Stimulated activated CD4-positive, alpha-beta T cell treated with anti-CD3 and anti-CD28 coated beads, Interleukin-1b, Interleukin-23, amount 100 ng/mL, for 1 hour (primary cell): ENCODE results near the gene KMT2B.

ENCODE experiments used
- DNase-seq, 2 donors: peaks; one replicate each; pipeline ENCODE4 v3.0.0-alpha.2; 2020; ENCODE audit warnings: low read depth in 2 of 2

Gene KMT2B

GRCh38 chr19:35725216-35725861 lies 7.5 kb downstream of the KMT2B start:
- DNase-seq: no peak

DNA sequence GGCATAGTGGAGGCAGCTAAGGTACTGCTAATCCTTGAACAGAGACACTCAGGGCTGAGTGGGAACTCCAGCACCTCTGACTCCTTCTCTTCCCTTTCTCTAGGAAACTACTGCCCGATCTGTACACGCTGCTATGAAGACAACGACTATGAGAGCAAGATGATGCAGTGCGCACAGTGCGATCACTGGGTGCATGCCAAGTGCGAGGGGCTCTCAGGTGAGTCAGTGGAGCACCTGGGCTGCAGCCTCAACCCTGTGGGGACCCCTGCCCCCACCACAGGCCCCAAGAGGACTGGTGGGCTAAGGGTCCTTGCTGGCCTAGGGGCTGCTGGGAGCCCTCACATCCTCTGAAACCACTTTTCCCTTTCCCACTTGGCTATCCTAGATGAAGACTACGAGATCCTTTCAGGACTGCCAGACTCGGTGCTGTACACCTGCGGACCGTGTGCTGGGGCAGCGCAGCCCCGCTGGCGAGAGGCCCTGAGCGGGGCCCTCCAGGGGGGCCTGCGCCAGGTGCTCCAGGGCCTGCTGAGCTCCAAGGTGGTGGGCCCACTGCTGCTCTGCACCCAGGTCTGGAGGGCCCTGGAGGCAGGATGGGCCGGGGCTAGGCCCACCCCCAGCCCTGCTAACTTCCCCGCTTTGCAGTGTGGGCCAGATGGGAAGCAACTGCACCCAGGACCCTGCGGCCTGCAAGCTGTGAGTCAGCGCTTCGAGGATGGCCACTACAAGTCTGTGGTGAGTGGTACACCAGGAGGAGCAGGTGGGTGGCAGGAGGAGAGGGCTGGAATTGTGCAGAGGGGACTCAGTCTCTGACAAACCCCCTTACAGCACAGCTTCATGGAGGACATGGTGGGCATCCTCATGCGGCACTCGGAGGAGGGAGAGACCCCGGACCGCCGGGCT lies 9.5 kb downstream of the KMT2B start:
- no peak for DNase-seq

DNA sequence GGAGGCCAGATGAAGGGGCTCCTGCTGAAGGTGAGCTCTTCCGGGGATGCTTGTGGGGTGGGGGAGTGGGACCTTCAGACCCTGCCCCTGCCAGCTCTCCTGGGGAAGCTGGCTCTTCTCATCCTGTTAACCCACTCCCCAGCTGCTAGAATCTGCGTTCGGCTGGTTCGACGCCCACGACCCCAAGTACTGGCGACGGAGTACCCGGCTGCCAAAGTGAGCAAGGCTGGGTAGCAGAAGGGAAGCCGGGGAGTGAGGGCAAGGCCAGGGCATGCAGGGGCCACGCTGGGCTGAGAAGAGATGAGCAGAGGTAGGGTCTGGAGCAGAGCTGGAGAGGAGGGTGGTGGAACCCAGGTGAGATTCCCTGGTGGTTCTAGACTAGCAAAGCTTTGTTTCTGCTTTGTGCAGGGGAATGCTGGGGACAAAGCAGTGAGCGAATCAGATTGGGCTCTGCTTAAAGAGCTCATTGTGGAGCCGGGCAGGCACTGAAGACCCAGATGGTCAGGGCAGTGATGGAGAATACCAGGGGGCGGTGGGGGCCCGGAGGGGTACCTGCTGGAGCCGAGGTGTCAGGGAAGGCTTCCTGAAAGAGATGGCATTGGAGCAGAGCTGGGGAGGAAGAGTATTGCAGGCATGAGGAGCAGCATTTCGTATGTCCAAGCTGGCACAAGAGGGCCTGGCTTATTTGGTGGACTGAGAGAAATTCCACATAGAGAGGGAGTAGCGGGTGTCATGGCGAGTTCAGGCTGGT lies 10.3 kb downstream of the KMT2B start:
- DNase-seq: no peak

- no peak for DNase-seq
Measured at GRCh38 chr19:35729021-35729420, 11.2 kb downstream of the KMT2B start.

DNA sequence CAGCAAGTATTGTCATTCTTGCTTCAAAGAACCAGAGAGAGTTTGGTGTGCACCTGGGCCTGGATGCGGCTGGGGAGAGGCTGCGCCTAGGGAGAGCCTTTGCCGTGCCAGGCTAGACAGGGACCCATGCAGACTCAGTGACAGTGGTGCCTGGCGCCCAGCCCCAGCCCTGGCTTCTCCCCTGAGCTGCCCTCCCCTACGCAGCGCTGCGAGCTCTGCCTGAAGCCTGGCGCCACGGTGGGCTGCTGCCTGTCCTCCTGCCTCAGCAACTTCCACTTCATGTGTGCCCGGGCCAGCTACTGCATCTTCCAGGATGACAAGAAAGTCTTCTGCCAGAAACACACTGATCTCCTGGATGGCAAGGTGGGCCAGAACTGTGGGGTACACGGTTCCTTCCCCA lies 12.0 kb downstream of the KMT2B start:
- no peak for DNase-seq

DNA sequence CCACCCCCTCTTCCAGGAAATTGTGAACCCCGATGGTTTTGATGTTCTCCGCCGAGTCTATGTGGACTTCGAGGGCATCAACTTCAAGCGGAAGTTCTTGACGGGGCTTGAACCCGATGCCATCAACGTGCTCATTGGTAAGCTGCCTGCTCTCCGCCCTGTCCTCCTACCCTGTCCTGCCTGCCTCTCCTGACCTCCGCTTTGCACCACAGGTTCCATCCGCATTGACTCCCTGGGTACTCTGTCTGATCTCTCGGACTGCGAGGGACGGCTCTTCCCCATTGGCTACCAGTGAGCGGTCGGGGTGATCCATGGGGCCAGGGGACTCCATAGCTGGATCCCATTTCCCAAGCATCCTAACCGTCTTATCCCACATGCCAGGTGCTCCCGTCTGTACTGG lies 12.5 kb downstream of the KMT2B start:
- DNase-seq: no peak

DNA sequence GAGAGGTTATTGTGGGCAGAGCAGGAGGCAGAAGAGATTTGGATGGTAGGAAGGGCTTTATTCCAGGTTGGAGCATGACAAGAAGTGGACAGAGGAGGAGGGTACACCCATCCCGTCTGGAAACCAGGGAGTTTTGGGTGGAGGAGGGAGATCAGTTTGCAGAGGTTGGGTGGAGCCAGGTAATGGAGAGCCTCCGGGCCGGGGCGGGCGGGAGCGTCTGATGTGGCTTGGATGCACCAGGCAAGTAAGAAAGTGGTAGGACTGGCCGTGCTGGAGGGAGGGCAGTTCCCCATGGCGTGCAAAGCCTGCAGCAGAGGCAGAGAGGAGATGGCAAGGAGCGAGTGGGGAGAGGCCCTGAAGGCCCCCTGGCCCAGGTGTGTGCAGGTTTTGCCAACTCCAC lies 13.6 kb downstream of the KMT2B start:
- no peak for DNase-seq

- no peak for DNase-seq
Measured at GRCh38 chr19:35731779-35732405, 14.1 kb downstream of the KMT2B start.

DNA sequence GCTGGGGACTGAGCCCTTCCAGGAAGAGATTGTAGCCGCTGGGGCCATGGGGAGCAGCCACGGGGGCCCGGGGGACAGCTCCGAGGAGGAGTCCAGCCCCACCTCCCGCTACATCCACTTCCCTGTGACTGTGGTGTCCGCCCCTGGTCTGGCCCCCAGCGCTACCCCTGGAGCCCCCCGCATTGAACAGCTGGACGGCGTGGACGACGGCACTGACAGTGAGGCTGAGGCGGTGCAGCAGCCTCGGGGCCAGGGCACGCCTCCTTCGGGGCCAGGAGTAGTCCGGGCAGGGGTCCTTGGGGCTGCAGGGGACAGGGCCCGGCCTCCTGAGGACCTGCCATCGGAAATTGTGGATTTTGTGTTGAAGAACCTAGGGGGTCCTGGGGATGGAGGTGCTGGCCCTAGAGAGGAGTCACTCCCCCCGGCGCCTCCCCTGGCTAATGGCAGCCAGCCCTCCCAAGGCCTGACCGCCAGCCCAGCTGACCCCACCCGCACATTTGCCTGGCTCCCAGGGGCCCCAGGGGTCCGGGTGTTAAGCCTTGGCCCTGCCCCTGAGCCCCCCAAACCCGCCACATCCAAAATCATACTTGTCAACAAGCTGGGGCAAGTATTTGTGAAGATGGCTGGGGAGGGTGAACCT lies 14.9 kb downstream of the KMT2B start:
- DNase-seq: no peak

- DNase-seq: no peak
Measured at GRCh38 chr19:35733180-35734125, 15.7 kb downstream of the KMT2B start.

- no peak for DNase-seq
Measured at GRCh38 chr19:35734273-35734672, 16.5 kb downstream of the KMT2B start.

GRCh38 chr19:35734889-35735288 lies 17.1 kb downstream of the KMT2B start:
- no peak for DNase-seq

DNA sequence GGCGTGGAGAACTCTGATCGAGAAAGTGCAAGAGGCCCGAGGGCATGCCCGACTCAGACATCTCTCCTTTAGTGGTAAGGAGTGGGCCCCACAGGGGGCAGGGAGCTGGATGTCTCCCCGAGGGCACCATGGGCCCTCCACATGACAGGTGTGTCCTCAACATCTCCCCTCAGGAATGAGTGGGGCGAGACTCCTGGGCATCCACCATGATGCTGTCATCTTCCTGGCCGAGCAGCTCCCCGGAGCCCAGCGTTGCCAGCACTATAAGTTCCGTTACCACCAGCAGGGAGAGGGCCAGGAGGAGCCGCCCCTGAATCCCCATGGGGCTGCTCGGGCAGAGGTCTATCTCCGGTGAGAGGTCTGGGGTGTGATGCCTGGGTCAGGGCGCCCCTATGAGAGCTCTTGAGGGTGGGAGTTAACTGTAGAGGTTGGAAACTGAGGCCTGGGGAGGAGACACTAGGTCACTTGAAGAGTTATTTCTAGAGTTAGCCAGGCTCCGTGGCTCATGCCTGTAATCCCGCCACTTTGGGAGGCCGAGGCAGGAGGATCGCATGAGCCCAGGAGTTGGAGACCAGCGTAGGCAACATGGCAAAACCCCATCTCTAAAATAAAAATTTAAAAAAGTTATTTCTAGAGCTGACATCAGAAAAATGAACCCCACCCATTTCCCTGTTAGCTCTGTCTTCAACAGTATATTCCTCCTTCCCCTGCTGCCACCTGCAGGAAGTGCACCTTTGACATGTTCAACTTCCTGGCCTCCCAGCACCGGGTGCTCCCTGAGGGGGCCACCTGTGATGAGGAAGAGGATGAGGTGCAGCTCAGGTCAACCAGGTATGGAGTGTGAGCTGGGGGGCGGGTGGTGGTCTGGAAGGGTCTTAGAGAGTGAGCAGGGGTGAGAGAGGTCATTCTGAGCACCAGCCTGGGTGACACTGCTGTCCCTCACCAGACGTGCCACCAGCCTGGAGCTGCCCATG lies 19.4 kb downstream of the KMT2B start:
- DNase-seq: no peak

- DNase-seq: no peak
Measured at GRCh38 chr19:35738021-35738886, 20.5 kb downstream of the KMT2B start.

GRCh38 chr19:35738887-35739229 lies 21.1 kb downstream of the KMT2B start:
- no peak for DNase-seq

- DNase-seq: no peak
Measured at GRCh38 chr19:35739275-35740107, 21.7 kb downstream of the KMT2B start.

GRCh38 chr19:35740108-35740422 lies 22.3 kb downstream of the KMT2B start:
- no peak for DNase-seq
